Measurements from ENCODE around the gene GNA12. TPM values are rescaled to one million over a fixed set of nuclear protein-coding genes. Genes with fewer than 3 reads are reported as not detected.

GNA12 gene
- total and polyA plus RNA-seq, 10 of the 15 experiments (the other 5 are each of a cell fraction or from before 2014, with no cell fraction given): 1.9 to 51.8 (median 12.6) TPM

DNA sequence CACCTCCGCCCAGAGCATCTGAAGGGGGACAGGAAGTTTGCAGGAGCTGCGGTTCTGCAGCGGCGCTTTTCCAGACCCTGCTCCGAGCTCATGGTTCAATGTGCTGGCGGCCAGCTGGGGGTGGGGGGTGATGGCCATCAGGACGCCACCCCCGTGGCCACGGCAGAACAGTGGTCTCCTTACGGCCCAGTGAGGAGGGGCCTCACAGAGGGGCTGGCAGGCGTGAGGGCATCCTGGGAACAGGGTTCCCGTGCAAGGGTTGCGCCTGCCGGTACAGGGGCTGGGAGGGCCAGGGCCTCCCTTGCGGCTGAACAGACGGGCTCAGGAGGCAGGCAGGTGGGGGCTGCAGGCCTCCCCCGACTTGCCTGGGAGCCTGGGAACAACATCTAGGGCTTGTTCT, 39.0 kb upstream of the GNA12 start:
- WGBS (ENCODE audit: insufficient coverage, insufficient replicate concordance, low lambda C conversion rate, missing lambda C conversion rate): 53% methylated on average over 12 of the region's 17 CpGs
- Histone ChIP-seq H3K36me3 (ENCODE audit: control insufficient read depth in 2 of 2, insufficient read depth in 2 of 2, low read length in 1 of 2) (no peaks in the 10 kb centered on the region), H3K27ac (ENCODE audit: control insufficient read depth, insufficient read depth) (no peak overlapping the region), H3K79me2 (ENCODE audit: control insufficient read depth, insufficient read depth, low read length) (no peaks in the 10 kb centered on the region), H3K4me2 (ENCODE audit: control insufficient read depth, insufficient read depth) (no peak overlapping the region), H3K27me3 (replicated peaks in 1 of 2; ENCODE audit: control insufficient read depth in 2 of 2, insufficient read depth in 2 of 2, low read length in 1 of 2) (no peaks in the 10 kb centered on the region), H3K9me3 (replicated peaks; ENCODE audit: control insufficient read depth, insufficient read depth, low read length) (no peaks in the 10 kb centered on the region), H2AFZ (ENCODE audit: control insufficient read depth, low read depth, low read length) (no peak overlapping the region), H4K20me1 (ENCODE audit: control insufficient read depth, insufficient read depth) (no peaks in the 10 kb centered on the region), H3K4me3 (no peak overlapping the region), H3K4me1 (ENCODE audit: control insufficient read depth, insufficient read depth, low read length) (peaks cover 7% of the 10 kb centered on the region), H3K9ac (ENCODE audit: control insufficient read depth, insufficient read depth, low read length) (no peak overlapping the region)
- ChIA-PET CTCF (no interaction called here), POLR2A (no interaction called here), SMC1A (ENCODE audit: uncharacterized antibody, unreplicated experiment) (no interaction called here), RAD21 (ENCODE audit: unreplicated experiment) (no interaction called here)
- ATAC-seq: no peak
- no peak for FAIRE-seq
- BruUV-seq (replicated peaks): no TSS peak
- TF ChIP-seq MXI1 (IDR thresholded peaks at IDR 0.05; ENCODE audit: low read depth, low read length): no peak
- no peak for TF ChIP-seq NRF1 (conservative IDR thresholded peaks at IDR 0.05; ENCODE audit: low read depth, low read length)
- no peak for TF ChIP-seq CEBPB (IDR thresholded peaks at IDR 0.05; ENCODE audit: borderline replicate concordance in 1 of 2, low read depth in 2 of 2, low read length in 2 of 2)
- TF ChIP-seq TCF12 (IDR thresholded peaks at IDR 0.05; ENCODE audit: low read depth, low read length): no peak
- TF ChIP-seq POLR2A (IDR thresholded peaks at IDR 0.05; ENCODE audit: low read depth, low read length): no peak
- TF ChIP-seq YY1 (IDR thresholded peaks at IDR 0.05; ENCODE audit: low read depth, low read length): no peak
- TF ChIP-seq EED (IDR thresholded peaks at IDR 0.05; ENCODE audit: low read depth): no peak
- TF ChIP-seq KDM1A (IDR thresholded peaks at IDR 0.05; ENCODE audit: borderline replicate concordance): no peak
- intact Hi-C loops (cut with micrococcal nuclease; ENCODE audit: unreplicated experiment): no loop called here
- DNase-seq (ENCODE audit: low read depth, low spot score): no peak
- in situ Hi-C loops (cut with MboI): no loop called here

GRCh38 chr7:2882111-2882510, 38.0 kb upstream of the GNA12 start:
- ChIA-PET SMC1A (ENCODE audit: uncharacterized antibody, unreplicated experiment) (no interaction called here), RAD21 (ENCODE audit: unreplicated experiment) (no interaction called here), POLR2A (interaction anchor here (0.7 kb wide), 1 partner anchor 31 kb away, joined by 3 read pairs; no protein-coding TSS in a partner anchor), CTCF (no interaction called here)
- intact Hi-C loops (cut with micrococcal nuclease; ENCODE audit: unreplicated experiment) (no loop called here), in situ Hi-C loops (cut with MboI) (no loop called here)
- H3K4me2 ChIP-seq (ENCODE audit: control insufficient read depth, insufficient read depth): no peak overlapping the region
- H3K27ac ChIP-seq (ENCODE audit: control insufficient read depth, insufficient read depth): no peak overlapping the region
- no peaks in the 10 kb centered on the region for H3K9me3 ChIP-seq (replicated peaks; ENCODE audit: control insufficient read depth, insufficient read depth, low read length)
- FAIRE-seq (no peak), DNase-seq (ENCODE audit: low read depth, low spot score) (no peak), ATAC-seq (no peak)
- no TSS peak for BruUV-seq (replicated peaks)
- WGBS (ENCODE audit: insufficient coverage, insufficient replicate concordance, low lambda C conversion rate, missing lambda C conversion rate): 55% methylated on average over 10 of the region's 10 CpGs
- H3K36me3 ChIP-seq (ENCODE audit: control insufficient read depth in 2 of 2, insufficient read depth in 2 of 2, low read length in 1 of 2): no peaks in the 10 kb centered on the region
- no peaks in the 10 kb centered on the region for H3K27me3 ChIP-seq (replicated peaks in 1 of 2; ENCODE audit: control insufficient read depth in 2 of 2, insufficient read depth in 2 of 2, low read length in 1 of 2)
- no peaks in the 10 kb centered on the region for H3K79me2 ChIP-seq (ENCODE audit: control insufficient read depth, insufficient read depth, low read length)
- no peak overlapping the region for H3K9ac ChIP-seq (ENCODE audit: control insufficient read depth, insufficient read depth, low read length)
- H3K4me1 ChIP-seq (ENCODE audit: control insufficient read depth, insufficient read depth, low read length): peaks cover 7% of the 10 kb centered on the region
- H2AFZ ChIP-seq (ENCODE audit: control insufficient read depth, low read depth, low read length): no peak overlapping the region
- H4K20me1 ChIP-seq (ENCODE audit: control insufficient read depth, insufficient read depth): no peaks in the 10 kb centered on the region
- no peak overlapping the region for H3K4me3 ChIP-seq
- TF ChIP-seq ZNF384 (IDR thresholded peaks at IDR 0.05; ENCODE audit: borderline replicate concordance, low read depth, low read length) (no peak), KAT2A (conservative IDR thresholded peaks at IDR 0.05; ENCODE audit: control insufficient read depth, low read depth, low read length) (no peak), ZSCAN29 (IDR thresholded peaks at IDR 0.05) (no peak), SRF (IDR thresholded peaks at IDR 0.05; ENCODE audit: low read depth in 2 of 2, low read length in 2 of 2) (no peak), NR2F1 (conservative IDR thresholded peaks at IDR 0.05) (no peak), RAD51 (IDR thresholded peaks at IDR 0.05) (no peak)
- TF ChIP-seq, protein P1, sequence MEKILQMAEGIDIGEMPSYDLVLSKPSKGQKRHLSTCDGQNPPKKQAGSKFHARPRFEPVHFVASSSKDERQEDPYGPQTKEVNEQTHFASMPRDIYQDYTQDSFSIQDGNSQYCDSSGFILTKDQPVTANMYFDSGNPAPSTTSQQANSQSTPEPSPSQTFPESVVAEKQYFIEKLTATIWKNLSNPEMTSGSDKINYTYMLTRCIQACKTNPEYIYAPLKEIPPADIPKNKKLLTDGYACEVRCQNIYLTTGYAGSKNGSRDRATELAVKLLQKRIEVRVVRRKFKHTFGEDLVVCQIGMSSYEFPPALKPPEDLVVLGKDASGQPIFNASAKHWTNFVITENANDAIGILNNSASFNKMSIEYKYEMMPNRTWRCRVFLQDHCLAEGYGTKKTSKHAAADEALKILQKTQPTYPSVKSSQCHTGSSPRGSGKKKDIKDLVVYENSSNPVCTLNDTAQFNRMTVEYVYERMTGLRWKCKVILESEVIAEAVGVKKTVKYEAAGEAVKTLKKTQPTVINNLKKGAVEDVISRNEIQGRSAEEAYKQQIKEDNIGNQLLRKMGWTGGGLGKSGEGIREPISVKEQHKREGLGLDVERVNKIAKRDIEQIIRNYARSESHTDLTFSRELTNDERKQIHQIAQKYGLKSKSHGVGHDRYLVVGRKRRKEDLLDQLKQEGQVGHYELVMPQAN (conservative IDR thresholded peaks at IDR 0.05): no peak
- TF ChIP-seq, protein P2, sequence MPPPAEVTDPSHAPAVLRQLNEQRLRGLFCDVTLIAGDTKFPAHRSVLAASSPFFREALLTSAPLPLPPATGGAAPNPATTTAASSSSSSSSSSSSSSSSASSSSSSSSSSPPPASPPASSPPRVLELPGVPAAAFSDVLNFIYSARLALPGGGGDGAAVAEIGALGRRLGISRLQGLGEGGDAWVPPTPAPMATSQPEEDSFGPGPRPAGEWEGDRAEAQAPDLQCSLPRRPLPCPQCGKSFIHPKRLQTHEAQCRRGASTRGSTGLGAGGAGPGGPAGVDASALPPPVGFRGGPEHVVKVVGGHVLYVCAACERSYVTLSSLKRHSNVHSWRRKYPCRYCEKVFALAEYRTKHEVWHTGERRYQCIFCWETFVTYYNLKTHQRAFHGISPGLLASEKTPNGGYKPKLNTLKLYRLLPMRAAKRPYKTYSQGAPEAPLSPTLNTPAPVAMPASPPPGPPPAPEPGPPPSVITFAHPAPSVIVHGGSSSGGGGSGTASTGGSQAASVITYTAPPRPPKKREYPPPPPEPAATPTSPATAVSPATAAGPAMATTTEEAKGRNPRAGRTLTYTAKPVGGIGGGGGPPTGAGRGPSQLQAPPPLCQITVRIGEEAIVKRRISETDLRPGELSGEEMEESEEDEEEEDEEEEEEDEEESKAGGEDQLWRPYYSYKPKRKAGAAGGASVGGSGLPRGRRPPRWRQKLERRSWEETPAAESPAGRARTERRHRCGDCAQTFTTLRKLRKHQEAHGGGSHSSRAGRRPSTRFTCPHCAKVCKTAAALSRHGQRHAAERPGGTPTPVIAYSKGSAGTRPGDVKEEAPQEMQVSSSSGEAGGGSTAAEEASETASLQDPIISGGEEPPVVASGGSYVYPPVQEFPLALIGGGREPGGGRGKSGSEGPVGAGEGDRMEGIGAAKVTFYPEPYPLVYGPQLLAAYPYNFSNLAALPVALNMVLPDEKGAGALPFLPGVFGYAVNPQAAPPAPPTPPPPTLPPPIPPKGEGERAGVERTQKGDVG (CRISPR knock-in tag; IDR thresholded peaks at IDR 0.05): no peak
